ENCODE measurements around the gene CRAMP1.
"Not testable (repeated sequence)": the region's sequence is repeated elsewhere in the genome, so short reads cannot be mapped to it uniquely, and the experiment has no call there.

CRAMP1 gene

DNA sequence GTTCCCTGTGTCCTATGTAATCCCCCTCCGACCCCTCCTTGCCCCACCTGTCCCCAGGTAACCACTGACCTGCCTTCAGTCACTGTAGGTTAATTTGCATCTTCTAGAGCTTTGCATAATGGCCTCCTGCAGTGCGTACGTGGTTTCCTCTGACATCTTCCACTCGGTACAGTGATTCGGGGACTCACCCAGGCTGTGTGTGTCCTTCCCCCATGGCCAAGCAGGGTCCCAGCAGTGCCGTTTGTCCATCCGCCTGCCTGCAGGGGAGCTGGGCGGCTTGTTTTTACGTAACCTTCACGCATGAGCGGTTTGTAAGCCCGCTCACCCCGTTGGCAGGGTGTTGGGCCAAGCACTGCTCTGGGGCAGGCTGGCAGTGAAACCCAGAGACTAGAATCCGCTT, 101.8 kb downstream of the CRAMP1 start:
- DNase-seq (ENCODE audit: low read depth): no peak

- no peak for DNase-seq (ENCODE audit: low read depth)
Measured at GRCh38 chr16:1715220-1715619, 103.1 kb downstream of the CRAMP1 start.

GRCh38 chr16:1718236-1718635, 106.1 kb downstream of the CRAMP1 start:
- DNase-seq (ENCODE audit: low read depth): not testable (repeated sequence)

- DNase-seq (ENCODE audit: low read depth): not testable (repeated sequence)
Measured at GRCh38 chr16:1719559-1720229, 107.5 kb downstream of the CRAMP1 start.

- no peak for DNase-seq (ENCODE audit: low read depth)
Measured at GRCh38 chr16:1721372-1721771, 109.2 kb downstream of the CRAMP1 start.

GRCh38 chr16:1723450-1724147, 111.4 kb downstream of the CRAMP1 start:
- peak; percentile 25 for DNase-seq (ENCODE audit: low read depth)

DNA sequence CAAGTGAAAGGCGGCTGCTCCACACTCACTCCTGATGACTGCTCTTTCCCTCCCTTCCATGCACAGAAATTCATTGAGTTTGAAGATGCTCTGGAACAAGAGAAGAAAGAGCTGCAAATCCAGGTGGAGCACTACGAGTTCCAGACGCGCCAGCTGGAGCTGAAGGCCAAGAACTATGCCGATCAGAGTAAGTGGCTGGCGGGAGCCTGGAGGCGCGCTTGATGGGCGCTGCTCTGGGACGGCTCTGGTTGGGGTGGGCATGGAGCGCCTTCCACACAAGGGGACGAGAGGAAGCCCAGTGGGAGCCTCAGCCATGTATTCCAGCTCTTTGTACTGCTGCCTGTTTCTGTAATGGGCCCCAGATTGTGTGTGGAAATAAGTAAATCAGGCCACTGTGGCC, 112.3 kb downstream of the CRAMP1 start:
- DNase-seq (ENCODE audit: low read depth): no peak

GRCh38 chr16:1726661-1727502, 114.7 kb downstream of the CRAMP1 start:
- DNase-seq (ENCODE audit: low read depth): no peak

Measured in activated T-cell treated with anti-CD3 and anti-CD28 coated beads for 48 hours (primary cell).